Measurements from ENCODE around the gene GGA2.

The GGA2 gene

DNA sequence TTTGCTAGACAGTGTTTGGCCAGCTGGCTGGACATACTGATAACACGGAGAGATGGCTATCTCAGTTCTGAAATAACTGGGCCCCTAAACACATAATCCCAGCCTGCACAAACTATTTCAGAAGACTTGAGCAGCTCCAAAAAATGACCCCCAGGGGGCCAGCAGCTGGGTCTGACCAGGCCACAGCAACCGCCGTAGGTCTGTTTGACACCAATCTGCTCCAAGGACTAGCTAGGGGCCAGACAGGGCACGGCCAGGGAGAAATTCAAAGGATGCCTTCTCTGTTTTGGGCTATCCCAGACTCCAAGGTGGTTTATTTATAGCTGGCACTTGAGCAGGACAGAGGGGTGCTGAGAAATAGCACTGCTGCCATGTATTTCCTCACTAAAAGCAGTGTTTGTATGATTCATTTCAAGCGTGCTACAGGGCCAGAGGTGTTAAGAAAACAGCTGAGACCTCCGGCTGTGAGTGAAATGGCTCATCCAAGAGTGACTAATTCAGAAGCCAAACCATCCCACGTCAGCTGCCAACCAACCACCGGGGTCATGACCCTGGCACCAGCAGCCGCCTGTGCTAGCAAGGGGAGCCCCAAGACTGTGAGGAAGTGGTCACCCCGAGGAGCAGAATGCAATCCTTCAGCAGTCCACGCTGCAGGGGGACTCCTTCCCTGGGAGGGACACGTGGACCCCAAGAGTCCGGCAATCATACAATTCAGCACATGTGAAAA is 5.7 kb downstream of the GGA2 start (continued):
- TF ChIP-seq ZNF23 (tag by site-specific recombination; IDR thresholded peaks at IDR 0.05; ENCODE audit: borderline replicate concordance) (no peak), ZBTB48 (tag by site-specific recombination; IDR thresholded peaks at IDR 0.05) (no peak), ZNF544 (tag by site-specific recombination; IDR thresholded peaks at IDR 0.05) (no peak), KLF9 (tag by site-specific recombination; IDR thresholded peaks at IDR 0.05; ENCODE audit: low read depth) (peak; percentile 36; the same call in 1 of the 2 replicates), ZNF324 (tag by site-specific recombination; IDR thresholded peaks at IDR 0.05) (no peak), ZNF514 (tag by site-specific recombination; IDR thresholded peaks at IDR 0.05) (no peak), ZNF548 (tag by site-specific recombination; IDR thresholded peaks at IDR 0.05) (no peak), OSR2 (tag by site-specific recombination; IDR thresholded peaks at IDR 0.05) (peak; percentile 99), ZNF791 (tag by site-specific recombination; IDR thresholded peaks at IDR 0.05) (no peak), ZNF211 (tag by site-specific recombination; IDR thresholded peaks at IDR 0.05; ENCODE audit: low read depth) (no peak), ZNF830 (tag by site-specific recombination; IDR thresholded peaks at IDR 0.05; ENCODE audit: low read depth) (no peak), MZF1 (tag by site-specific recombination; IDR thresholded peaks at IDR 0.05; ENCODE audit: borderline replicate concordance) (no peak), ZNF530 (tag by site-specific recombination; IDR thresholded peaks at IDR 0.05; ENCODE audit: low read depth) (no peak), ZNF549 (tag by site-specific recombination; IDR thresholded peaks at IDR 0.05) (no peak), ZNF585B (tag by site-specific recombination; IDR thresholded peaks at IDR 0.05) (no peak), ZBTB1 (tag by site-specific recombination; IDR thresholded peaks at IDR 0.05) (no peak), OVOL3 (tag by site-specific recombination; IDR thresholded peaks at IDR 0.05) (no peak)
- TF ChIP-seq, protein P1, sequence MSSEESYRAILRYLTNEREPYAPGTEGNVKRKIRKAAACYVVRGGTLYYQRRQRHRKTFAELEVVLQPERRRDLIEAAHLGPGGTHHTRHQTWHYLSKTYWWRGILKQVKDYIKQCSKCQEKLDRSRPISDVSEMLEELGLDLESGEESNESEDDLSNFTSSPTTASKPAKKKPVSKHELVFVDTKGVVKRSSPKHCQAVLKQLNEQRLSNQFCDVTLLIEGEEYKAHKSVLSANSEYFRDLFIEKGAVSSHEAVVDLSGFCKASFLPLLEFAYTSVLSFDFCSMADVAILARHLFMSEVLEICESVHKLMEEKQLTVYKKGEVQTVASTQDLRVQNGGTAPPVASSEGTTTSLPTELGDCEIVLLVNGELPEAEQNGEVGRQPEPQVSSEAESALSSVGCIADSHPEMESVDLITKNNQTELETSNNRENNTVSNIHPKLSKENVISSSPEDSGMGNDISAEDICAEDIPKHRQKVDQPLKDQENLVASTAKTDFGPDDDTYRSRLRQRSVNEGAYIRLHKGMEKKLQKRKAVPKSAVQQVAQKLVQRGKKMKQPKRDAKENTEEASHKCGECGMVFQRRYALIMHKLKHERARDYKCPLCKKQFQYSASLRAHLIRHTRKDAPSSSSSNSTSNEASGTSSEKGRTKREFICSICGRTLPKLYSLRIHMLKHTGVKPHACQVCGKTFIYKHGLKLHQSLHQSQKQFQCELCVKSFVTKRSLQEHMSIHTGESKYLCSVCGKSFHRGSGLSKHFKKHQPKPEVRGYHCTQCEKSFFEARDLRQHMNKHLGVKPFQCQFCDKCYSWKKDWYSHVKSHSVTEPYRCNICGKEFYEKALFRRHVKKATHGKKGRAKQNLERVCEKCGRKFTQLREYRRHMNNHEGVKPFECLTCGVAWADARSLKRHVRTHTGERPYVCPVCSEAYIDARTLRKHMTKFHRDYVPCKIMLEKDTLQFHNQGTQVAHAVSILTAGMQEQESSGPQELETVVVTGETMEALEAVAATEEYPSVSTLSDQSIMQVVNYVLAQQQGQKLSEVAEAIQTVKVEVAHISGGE (tag by site-specific recombination; conservative IDR thresholded peaks at IDR 0.05; ENCODE audit: low read depth), result no peak
- TF ChIP-seq, protein P2, sequence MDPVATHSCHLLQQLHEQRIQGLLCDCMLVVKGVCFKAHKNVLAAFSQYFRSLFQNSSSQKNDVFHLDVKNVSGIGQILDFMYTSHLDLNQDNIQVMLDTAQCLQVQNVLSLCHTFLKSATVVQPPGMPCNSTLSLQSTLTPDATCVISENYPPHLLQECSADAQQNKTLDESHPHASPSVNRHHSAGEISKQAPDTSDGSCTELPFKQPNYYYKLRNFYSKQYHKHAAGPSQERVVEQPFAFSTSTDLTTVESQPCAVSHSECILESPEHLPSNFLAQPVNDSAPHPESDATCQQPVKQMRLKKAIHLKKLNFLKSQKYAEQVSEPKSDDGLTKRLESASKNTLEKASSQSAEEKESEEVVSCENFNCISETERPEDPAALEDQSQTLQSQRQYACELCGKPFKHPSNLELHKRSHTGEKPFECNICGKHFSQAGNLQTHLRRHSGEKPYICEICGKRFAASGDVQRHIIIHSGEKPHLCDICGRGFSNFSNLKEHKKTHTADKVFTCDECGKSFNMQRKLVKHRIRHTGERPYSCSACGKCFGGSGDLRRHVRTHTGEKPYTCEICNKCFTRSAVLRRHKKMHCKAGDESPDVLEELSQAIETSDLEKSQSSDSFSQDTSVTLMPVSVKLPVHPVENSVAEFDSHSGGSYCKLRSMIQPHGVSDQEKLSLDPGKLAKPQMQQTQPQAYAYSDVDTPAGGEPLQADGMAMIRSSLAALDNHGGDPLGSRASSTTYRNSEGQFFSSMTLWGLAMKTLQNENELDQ (tag by site-specific recombination; IDR thresholded peaks at IDR 0.05; ENCODE audit: low read depth), result no peak
- TF ChIP-seq, protein P3, sequence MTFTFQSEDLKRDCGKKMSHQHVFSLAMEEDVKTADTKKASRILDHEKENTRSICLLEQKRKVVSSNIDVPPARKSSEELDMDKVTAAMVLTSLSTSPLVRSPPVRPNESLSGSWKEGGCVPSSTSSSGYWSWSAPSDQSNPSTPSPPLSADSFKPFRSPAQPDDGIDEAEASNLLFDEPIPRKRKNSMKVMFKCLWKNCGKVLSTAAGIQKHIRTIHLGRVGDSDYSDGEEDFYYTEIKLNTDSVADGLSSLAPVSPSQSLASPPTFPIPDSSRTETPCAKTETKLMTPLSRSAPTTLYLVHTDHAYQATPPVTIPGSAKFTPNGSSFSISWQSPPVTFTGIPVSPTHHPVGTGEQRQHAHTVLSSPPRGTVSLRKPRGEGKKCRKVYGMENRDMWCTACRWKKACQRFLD (tag by site-specific recombination; IDR thresholded peaks at IDR 0.05), result no peak
- TF ChIP-seq, protein P4, sequence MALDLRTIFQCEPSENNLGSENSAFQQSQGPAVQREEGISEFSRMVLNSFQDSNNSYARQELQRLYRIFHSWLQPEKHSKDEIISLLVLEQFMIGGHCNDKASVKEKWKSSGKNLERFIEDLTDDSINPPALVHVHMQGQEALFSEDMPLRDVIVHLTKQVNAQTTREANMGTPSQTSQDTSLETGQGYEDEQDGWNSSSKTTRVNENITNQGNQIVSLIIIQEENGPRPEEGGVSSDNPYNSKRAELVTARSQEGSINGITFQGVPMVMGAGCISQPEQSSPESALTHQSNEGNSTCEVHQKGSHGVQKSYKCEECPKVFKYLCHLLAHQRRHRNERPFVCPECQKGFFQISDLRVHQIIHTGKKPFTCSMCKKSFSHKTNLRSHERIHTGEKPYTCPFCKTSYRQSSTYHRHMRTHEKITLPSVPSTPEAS (tag by site-specific recombination; IDR thresholded peaks at IDR 0.05), result no peak
- TF ChIP-seq, protein P5, sequence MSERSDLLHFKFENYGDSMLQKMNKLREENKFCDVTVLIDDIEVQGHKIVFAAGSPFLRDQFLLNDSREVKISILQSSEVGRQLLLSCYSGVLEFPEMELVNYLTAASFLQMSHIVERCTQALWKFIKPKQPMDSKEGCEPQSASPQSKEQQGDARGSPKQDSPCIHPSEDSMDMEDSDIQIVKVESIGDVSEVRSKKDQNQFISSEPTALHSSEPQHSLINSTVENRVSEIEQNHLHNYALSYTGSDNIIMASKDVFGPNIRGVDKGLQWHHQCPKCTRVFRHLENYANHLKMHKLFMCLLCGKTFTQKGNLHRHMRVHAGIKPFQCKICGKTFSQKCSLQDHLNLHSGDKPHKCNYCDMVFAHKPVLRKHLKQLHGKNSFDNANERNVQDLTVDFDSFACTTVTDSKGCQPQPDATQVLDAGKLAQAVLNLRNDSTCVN (tag by site-specific recombination; optimal IDR thresholded peaks at IDR 0.05), result no peak
- TF ChIP-seq, protein P6, sequence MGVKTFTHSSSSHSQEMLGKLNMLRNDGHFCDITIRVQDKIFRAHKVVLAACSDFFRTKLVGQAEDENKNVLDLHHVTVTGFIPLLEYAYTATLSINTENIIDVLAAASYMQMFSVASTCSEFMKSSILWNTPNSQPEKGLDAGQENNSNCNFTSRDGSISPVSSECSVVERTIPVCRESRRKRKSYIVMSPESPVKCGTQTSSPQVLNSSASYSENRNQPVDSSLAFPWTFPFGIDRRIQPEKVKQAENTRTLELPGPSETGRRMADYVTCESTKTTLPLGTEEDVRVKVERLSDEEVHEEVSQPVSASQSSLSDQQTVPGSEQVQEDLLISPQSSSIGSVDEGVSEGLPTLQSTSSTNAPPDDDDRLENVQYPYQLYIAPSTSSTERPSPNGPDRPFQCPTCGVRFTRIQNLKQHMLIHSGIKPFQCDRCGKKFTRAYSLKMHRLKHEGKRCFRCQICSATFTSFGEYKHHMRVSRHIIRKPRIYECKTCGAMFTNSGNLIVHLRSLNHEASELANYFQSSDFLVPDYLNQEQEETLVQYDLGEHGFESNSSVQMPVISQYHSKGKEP (tag by site-specific recombination; IDR thresholded peaks at IDR 0.05), result no peak

Data from HEK293 (cell line).